Measurements from ENCODE around the gene OR13J1. TPM values are rescaled to one million over a fixed set of nuclear protein-coding genes. Genes with fewer than 3 reads are reported as not detected.

The OR13J1 gene
- total RNA-seq, 1 donor from 2014 or later, result not detected

DNA sequence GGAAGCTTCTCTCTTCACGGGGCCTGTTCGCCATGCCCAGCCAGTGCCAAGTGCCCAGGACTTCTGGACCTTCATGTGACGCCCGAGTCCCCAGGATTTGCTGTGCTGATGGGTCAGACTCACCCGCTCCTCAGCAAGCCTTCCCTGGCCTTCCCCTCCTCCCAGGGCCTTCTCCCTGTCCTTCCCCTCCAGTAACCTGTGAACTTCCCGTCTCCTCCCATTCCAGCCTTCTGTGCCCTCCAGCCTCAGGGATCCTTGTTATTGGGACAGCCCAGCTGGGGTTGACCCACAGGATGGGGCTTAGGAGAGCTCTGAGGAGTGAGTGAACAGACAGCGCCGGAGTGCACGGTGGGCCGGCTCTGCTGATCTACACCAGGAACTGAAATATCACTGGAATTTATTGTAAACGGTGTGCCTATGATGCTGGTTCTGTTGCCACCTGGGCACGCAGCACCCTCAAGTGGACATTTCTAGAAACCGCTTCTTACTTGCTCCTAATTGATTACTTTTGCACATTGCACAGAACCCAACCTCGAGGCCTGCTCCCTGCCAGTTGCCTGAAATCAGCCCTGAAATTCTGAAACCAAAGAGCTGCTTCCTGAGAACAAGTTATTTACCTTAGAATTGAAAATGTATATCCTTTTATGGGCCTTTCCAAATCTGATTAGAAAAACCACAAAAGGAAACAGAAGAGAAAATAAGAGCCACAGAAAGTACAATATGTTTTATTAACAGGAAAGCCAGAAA, 40.6 kb upstream of the OR13J1 start:
- Mint-ChIP-seq H3K27me3 (ENCODE audit: unreplicated experiment) (peaks cover 40% of the 10 kb centered on the region), H3K36me3 (ENCODE audit: low read depth, unreplicated experiment) (peaks cover 10% of the 10 kb centered on the region), H3K4me3 (ENCODE audit: unreplicated experiment) (peak overlapping the region; percentile 91), H3K27ac (ENCODE audit: unreplicated experiment) (peak overlapping the region; percentile 99), H3K9me3 (ENCODE audit: unreplicated experiment) (no peaks in the 10 kb centered on the region), H3K4me1 (ENCODE audit: unreplicated experiment) (peaks cover 61% of the 10 kb centered on the region)
- peak; percentile 48 for DNase-seq (ENCODE audit: low spot score)
- TF ChIP-seq, protein P1, sequence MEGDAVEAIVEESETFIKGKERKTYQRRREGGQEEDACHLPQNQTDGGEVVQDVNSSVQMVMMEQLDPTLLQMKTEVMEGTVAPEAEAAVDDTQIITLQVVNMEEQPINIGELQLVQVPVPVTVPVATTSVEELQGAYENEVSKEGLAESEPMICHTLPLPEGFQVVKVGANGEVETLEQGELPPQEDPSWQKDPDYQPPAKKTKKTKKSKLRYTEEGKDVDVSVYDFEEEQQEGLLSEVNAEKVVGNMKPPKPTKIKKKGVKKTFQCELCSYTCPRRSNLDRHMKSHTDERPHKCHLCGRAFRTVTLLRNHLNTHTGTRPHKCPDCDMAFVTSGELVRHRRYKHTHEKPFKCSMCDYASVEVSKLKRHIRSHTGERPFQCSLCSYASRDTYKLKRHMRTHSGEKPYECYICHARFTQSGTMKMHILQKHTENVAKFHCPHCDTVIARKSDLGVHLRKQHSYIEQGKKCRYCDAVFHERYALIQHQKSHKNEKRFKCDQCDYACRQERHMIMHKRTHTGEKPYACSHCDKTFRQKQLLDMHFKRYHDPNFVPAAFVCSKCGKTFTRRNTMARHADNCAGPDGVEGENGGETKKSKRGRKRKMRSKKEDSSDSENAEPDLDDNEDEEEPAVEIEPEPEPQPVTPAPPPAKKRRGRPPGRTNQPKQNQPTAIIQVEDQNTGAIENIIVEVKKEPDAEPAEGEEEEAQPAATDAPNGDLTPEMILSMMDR (IDR thresholded peaks at IDR 0.05; ENCODE audit: unreplicated experiment), result peak; percentile 33

DNA sequence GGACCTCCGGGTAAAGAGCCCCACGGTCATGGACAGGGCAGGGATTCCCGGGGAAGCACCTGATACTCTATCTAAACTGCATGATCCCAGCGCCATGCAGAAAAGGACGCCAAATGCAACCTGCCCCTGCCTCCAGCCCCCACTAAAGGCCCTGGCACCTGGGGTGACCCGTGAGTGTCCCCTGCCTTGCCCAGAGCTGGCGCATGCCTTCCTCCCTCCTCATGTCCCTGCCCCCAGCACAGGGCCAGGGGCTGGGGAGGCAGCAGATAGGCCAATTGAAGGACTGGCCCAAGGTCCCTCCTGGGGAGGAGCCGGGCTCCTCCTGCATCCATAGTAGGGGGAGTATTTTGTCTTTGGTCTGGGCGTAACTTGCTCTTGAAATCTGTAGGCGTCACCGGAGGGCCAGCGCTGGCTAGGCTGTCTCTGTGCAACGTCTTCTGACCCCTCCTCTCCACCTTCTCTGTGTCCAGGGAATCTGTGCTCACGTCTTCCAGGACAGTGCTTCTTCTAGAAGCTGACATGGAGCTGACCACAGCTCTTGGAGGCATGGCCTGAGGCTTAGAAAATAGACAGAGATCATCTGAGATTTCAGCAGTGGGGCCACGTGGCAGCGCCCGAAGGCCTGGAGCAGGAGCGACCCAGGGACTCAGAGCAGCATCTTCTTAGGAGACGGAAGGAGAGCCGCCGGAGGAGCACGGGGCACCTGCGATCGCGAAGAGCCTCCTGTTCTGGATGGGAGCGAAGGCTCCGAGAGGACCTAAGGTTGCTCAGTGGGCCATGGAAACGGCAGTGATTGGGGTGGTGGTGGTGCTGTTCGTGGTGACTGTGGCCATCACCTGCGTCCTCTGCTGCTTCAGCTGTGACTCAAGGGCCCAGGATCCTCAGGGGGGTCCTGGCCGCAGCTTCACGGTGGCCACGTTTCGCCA, 39.7 kb upstream of the OR13J1 start:
- Mint-ChIP-seq H3K27ac (ENCODE audit: unreplicated experiment) (peak overlapping the region; percentile 99), H3K9me3 (ENCODE audit: unreplicated experiment) (no peaks in the 10 kb centered on the region), H3K4me3 (ENCODE audit: unreplicated experiment) (peak overlapping the region; percentile 91), H3K4me1 (ENCODE audit: unreplicated experiment) (peaks cover 64% of the 10 kb centered on the region), H3K36me3 (ENCODE audit: low read depth, unreplicated experiment) (peaks cover 10% of the 10 kb centered on the region), H3K27me3 (ENCODE audit: unreplicated experiment) (peaks cover 37% of the 10 kb centered on the region)
- TF ChIP-seq, protein P1 (IDR thresholded peaks at IDR 0.05; ENCODE audit: unreplicated experiment), result no peak
- peak; percentile 11 for DNase-seq (ENCODE audit: low spot score)

DNA sequence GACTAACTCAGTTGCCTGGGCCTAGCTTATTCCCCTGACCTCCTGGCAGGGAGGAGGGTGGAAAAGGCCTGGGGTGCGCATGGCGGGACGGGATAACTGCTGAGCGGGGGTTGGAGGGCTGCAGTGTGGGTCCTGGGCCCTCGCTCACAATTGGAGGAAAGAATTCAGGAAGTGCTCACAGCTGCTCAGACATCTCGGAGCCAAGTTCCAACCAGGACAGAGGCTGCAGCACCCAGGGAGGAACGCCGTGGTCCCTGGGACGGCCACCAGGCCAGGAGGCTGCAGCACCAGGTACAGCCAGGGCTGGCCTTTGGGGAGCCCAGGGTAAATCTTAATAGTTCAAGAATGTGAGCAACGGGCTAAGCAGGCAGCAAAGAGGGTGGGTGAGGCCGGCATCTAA, 39.1 kb upstream of the OR13J1 start, which contains the start of gene SPAAR:
Gene SPAAR, plus strand, starts transcription at position 217 of the 400 bp plus-strand sequence. CDS start 974 bp downstream, outside the sequence.
- TF ChIP-seq, protein P1 (IDR thresholded peaks at IDR 0.05; ENCODE audit: unreplicated experiment), result no peak
- H3K27ac Mint-ChIP-seq (ENCODE audit: unreplicated experiment), result peak within 1 kb of the TSS; percentile 99
- peaks cover 70% of the 10 kb centered on the region for H3K4me1 Mint-ChIP-seq (ENCODE audit: unreplicated experiment)
- peaks cover 10% of the 10 kb centered on the region for H3K36me3 Mint-ChIP-seq (ENCODE audit: low read depth, unreplicated experiment)
- peak within 1 kb of the TSS; percentile 91 for H3K4me3 Mint-ChIP-seq (ENCODE audit: unreplicated experiment)
- peak; percentile 51 for DNase-seq (ENCODE audit: low spot score)
- H3K9me3 Mint-ChIP-seq (ENCODE audit: unreplicated experiment), result no peaks in the 10 kb centered on the region
- H3K27me3 Mint-ChIP-seq (ENCODE audit: unreplicated experiment), result peaks cover 34% of the 10 kb centered on the region

DNA sequence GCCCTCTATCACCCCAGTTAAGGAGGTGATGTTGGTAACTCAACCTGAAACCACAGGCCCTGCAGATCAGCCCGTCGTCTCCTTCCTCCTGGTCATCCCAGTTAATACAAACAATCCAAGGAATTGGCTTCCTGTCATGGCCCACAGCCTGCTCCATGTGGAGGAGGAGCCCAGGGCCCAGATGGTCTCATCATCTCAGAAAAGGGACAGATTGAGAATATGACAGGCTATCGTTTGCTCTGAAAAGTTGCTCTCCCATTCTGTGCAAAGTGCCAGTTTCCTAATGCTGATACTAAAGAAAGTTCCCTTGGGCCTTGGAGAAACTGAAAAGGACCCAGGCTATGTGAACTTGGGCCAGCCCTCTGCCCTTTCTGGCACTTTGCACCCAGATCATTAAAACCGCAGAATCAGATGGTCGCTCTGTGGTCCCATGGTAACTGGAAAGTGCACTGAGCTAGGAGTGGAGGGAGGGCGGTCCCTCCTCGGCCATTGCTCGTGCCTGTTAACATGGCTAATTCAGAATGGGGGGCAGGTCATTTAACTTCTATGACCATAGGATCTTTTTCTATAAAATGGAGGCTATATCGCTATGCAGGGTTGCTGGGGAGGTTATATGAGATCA, 38.4 kb upstream of the OR13J1 start:
- Mint-ChIP-seq H3K27me3 (ENCODE audit: unreplicated experiment) (peaks cover 34% of the 10 kb centered on the region), H3K36me3 (ENCODE audit: low read depth, unreplicated experiment) (peaks cover 10% of the 10 kb centered on the region), H3K4me3 (ENCODE audit: unreplicated experiment) (peak overlapping the region; percentile 91), H3K4me1 (ENCODE audit: unreplicated experiment) (peaks cover 77% of the 10 kb centered on the region), H3K27ac (ENCODE audit: unreplicated experiment) (peak overlapping the region; percentile 99), H3K9me3 (ENCODE audit: unreplicated experiment) (no peaks in the 10 kb centered on the region)
- peak; percentile 15 for DNase-seq (ENCODE audit: low spot score)
- TF ChIP-seq, protein P1 (IDR thresholded peaks at IDR 0.05; ENCODE audit: unreplicated experiment), result no peak
